HepG2 (cell line): Measurements from ENCODE around the gene GRIP1.

Source experiments
- ATF3 ChIP-seq: sonication (generic); formaldehyde crosslinking; IDR thresholded peaks from 2 replicates; pipeline ENCODE4 v1.4.0; 2020; ENCODE audit warnings: missing genetic modification reagents
- EZH2 ChIP-seq: conservative IDR thresholded peaks from 2 replicates; pipeline ENCODE4 v1.6.1; 2012; ENCODE audit warnings: mild to moderate bottlenecking, low read depth, low read length, moderate library complexity
- HOXA5 ChIP-seq: sonication (generic); formaldehyde crosslinking; IDR thresholded peaks from 2 replicates; pipeline ENCODE4 v1.4.0; 2020; ENCODE audit warnings: missing genetic modification reagents
- NCOA5 ChIP-seq: sonication (generic); formaldehyde crosslinking; IDR thresholded peaks from 2 replicates; pipeline ENCODE4 v1.4.0; 2020; ENCODE audit warnings: missing genetic modification reagents
- NFIC ChIP-seq: IDR thresholded peaks from 2 replicates; pipeline ENCODE4 v1.6.1; 2012; ENCODE audit warnings: mild to moderate bottlenecking, low read length, inconsistent platforms
- PATZ1 ChIP-seq: sonication (generic); formaldehyde crosslinking; IDR thresholded peaks from 2 replicates; pipeline ENCODE4 v1.4.0; 2020; ENCODE audit warnings: missing genetic modification reagents
- POLR2AphosphoS5 ChIP-seq: IDR thresholded peaks from 2 replicates; pipeline ENCODE4 v1.6.1; 2012; ENCODE audit warnings: low read depth, low read length
- RBAK ChIP-seq: sonication (generic); formaldehyde crosslinking; IDR thresholded peaks from 2 replicates; pipeline ENCODE4 v1.5.1; 2020; ENCODE audit warnings: mild to moderate bottlenecking, missing genetic modification reagents
- RELA ChIP-seq: sonication (generic); formaldehyde crosslinking; IDR thresholded peaks from 2 replicates; pipeline ENCODE4 v1.4.0; 2020; ENCODE audit warnings: missing genetic modification reagents
- TERF1 ChIP-seq: sonication (generic); formaldehyde crosslinking; IDR thresholded peaks from 2 replicates; pipeline ENCODE4 v1.8.0; 2022; ENCODE audit warnings: mild to moderate bottlenecking, missing genetic modification reagents, moderate library complexity
- UBTF ChIP-seq: sonication (generic); formaldehyde crosslinking; IDR thresholded peaks from 2 replicates; pipeline ENCODE4 v1.4.0; 2020; ENCODE audit warnings: mild to moderate bottlenecking, missing genetic modification reagents
- ZNF414 ChIP-seq: sonication (generic); formaldehyde crosslinking; IDR thresholded peaks from 2 replicates; pipeline ENCODE4 v1.5.0; 2020; ENCODE audit warnings: missing genetic modification reagents
- ZNF646 ChIP-seq: sonication (generic); formaldehyde crosslinking; IDR thresholded peaks from 2 replicates; pipeline ENCODE4 v1.9.0; 2021; ENCODE audit warnings: mild to moderate bottlenecking, missing genetic modification reagents

GRCh38 chr12:66605293-66605692, 73.6 kb downstream of the GRIP1 start:
- no peak for TF ChIP-seq EZH2
- TF ChIP-seq ZNF646 (CRISPR knock-in tag), result no peak
- TF ChIP-seq ZNF414, result no peak
- no peak for TF ChIP-seq RBAK (CRISPR knock-in tag)
- TF ChIP-seq POLR2AphosphoS5, result no peak
- TF ChIP-seq RELA, result no peak
- no peak for TF ChIP-seq NCOA5
- TF ChIP-seq HOXA5 (CRISPR knock-in tag), result no peak
- TF ChIP-seq NFIC, result no peak
- no peak for TF ChIP-seq UBTF
- TF ChIP-seq PATZ1, result no peak
- no peak for TF ChIP-seq TERF1 (CRISPR knock-in tag)
- TF ChIP-seq ATF3, result no peak
